Measurements from ENCODE around the gene TBC1D13. TPM values are rescaled to one million over a fixed set of nuclear protein-coding genes. Genes with fewer than 3 reads are reported as not detected.

Gene TBC1D13
- total and polyA plus RNA-seq, 9 of the 15 experiments (the other 6 are each of a cell fraction or from before 2014, with no cell fraction given), result 2.3 to 28.7 (median 11.4) TPM

- TF ChIP-seq REST (IDR thresholded peaks at IDR 0.05; ENCODE audit: borderline replicate concordance) (peak; percentile 85), REST (CRISPR knock-in tag; IDR thresholded peaks at IDR 0.05; ENCODE audit: low read depth) (no peak), ZNF395 (CRISPR knock-in tag; IDR thresholded peaks at IDR 0.05) (peak; percentile 64; the same call in 1 of the 2 replicates), ASH1L (IDR thresholded peaks at IDR 0.05; ENCODE audit: borderline replicate concordance, low read depth, partially characterized antibody) (no peak), RAD21 (CRISPR knock-in tag; conservative IDR thresholded peaks at IDR 0.05 in 1 of 2, IDR thresholded peaks at IDR 0.05 in 1 of 2) (0 out of 4 replicates have a peak, but pooled peaks of 1 of the 2 experiments have one; percentile 25), PTBP1 (IDR thresholded peaks at IDR 0.05; ENCODE audit: low read depth, low read length) (no peak), KLF1 (tag; IDR thresholded peaks at IDR 0.05) (peak; percentile 79), ETV5 (CRISPR knock-in tag; IDR thresholded peaks at IDR 0.05; ENCODE audit: low read depth) (peak; percentile 87), SRSF3 (IDR thresholded peaks at IDR 0.05; ENCODE audit: insufficient read depth, low read length) (no peak), KDM4B (IDR thresholded peaks at IDR 0.05; ENCODE audit: borderline replicate concordance in 2 of 2, low read depth in 1 of 2) (peak in 1 of 2 experiments; percentile 56; a peak in 1 of 4 replicates), ZNF431 (CRISPR knock-in tag; IDR thresholded peaks at IDR 0.05) (peak; percentile 83), RUNX1 (IDR thresholded peaks at IDR 0.05; ENCODE audit: low read depth) (no peak), ZNF133 (CRISPR knock-in tag; IDR thresholded peaks at IDR 0.05) (no peak), CREB1 (IDR thresholded peaks at IDR 0.05) (peak; percentile 45; the same call in 1 of the 2 replicates), CREB1 (CRISPR knock-in tag; IDR thresholded peaks at IDR 0.05) (peak; percentile 81), PML (IDR thresholded peaks at IDR 0.05; ENCODE audit: low read length) (peak; percentile 26; the same call in 1 of the 2 replicates), BRD4 (IDR thresholded peaks at IDR 0.05) (peak; percentile 53; the same call in 1 of the 2 replicates)
These were observed at the start of gene TBC1D13 (continued) for GRCh38 chr9:128786681-128787601.
